PC-3 (cell line): ENCODE measurements around the gene FOXK1. TPM values are rescaled to one million over a fixed set of nuclear protein-coding genes. Genes with fewer than 3 reads are reported as not detected.

Experiments
- ATAC-seq: fragments of 200-7000 bp; cut with Tn5 transposase; 2 replicates; pipeline ENCODE4 v1.9.1; 2020; ENCODE audit warnings: mild to moderate bottlenecking, moderate library complexity
- BruUV-seq: library from RNA; stranded (reverse); fragments of 400-500 nt; replicated peaks from 2 replicates; lab custom pipeline; 2021; lab: Mats Ljungman, UMichigan
- CTCF ChIA-PET: fragments of 300-600 bp; sonication (Branson Sonifier 250); formaldehyde crosslinking; loops from one replicate; lab custom pipeline; 2022; ENCODE audit warnings: antibody characterized with exemption; lab: Charles Lee
- POLR2A ChIA-PET: fragments of 300-600 bp; sonication (Branson Sonifier 250); formaldehyde crosslinking; loops from one replicate; lab custom pipeline; 2022; ENCODE audit warnings: antibody characterized with exemption; ENCODE audit not compliant: unreplicated experiment; lab: Charles Lee
- DNase-seq: peaks from one replicate; pipeline ENCODE4 v3.0.0-alpha.2; 2015
- H2AFZ ChIP-seq: fragments of 300-600 bp; sonication (generic); 2 replicates; pipeline ENCODE4 v1.6.0; 2016; ENCODE audit warnings: antibody characterized with exemption, low read length
- H3F3A ChIP-seq: fragments of 300-600 bp; sonication (generic); one replicate; pipeline ENCODE4 v1.6.0; 2017; ENCODE audit warnings: antibody characterized with exemption, low read length, control low read depth, mild to moderate bottlenecking; ENCODE audit not compliant: unreplicated experiment
- H3K27ac ChIP-seq: fragments of 300-600 bp; sonication (generic); 2 replicates; pipeline ENCODE4 v1.5.1; 2016; ENCODE audit warnings: mild to moderate bottlenecking, low read length
- H3K27me3 ChIP-seq: fragments of 300-600 bp; sonication (generic); 2 replicates; pipeline ENCODE4 v1.6.1; 2016; ENCODE audit warnings: low read length, mixed read lengths
- H3K36me3 ChIP-seq: fragments of 300-600 bp; sonication (generic); 2 replicates; pipeline ENCODE4 v1.6.1; 2016; ENCODE audit warnings: low read depth, mixed run types, low read length, mixed read lengths
- H3K4me1 ChIP-seq: fragments of 300-600 bp; sonication (generic); 2 replicates; pipeline ENCODE4 v1.5.1; 2016; ENCODE audit warnings: low read length; ENCODE audit not compliant: insufficient read depth
- H3K4me2 ChIP-seq: fragments of 300-600 bp; sonication (generic); 2 replicates; pipeline ENCODE4 v1.6.0; 2016; ENCODE audit warnings: low read length
- H3K4me3 ChIP-seq: fragments of 300-600 bp; sonication (generic); 2 replicates; pipeline ENCODE4 v1.5.1; 2016; ENCODE audit warnings: mild to moderate bottlenecking, low read length, mixed read lengths
- H3K79me2 ChIP-seq: fragments of 300-600 bp; sonication (generic); 2 replicates; pipeline ENCODE4 v1.6.1; 2017; ENCODE audit warnings: low read length, mixed read lengths
- H3K9ac ChIP-seq: fragments of 300-600 bp; sonication (generic); 2 replicates; pipeline ENCODE4 v1.6.0; 2016; ENCODE audit warnings: mild to moderate bottlenecking, low read length
- H3K9me2 ChIP-seq: fragments of 300-600 bp; sonication (generic); replicated peaks from 2 replicates; pipeline ENCODE4 v1.6.1; 2016; ENCODE audit warnings: mixed run types, low read length, mixed read lengths
- H3K9me3 ChIP-seq: fragments of 300-600 bp; sonication (generic); 2 replicates; pipeline ENCODE4 v1.6.1; 2016; ENCODE audit warnings: low read length, mixed read lengths
- H4K20me1 ChIP-seq: fragments of 300-600 bp; sonication (generic); 2 replicates; pipeline ENCODE4 v1.6.1; 2016; ENCODE audit warnings: low read length, mixed read lengths
- CTCF ChIP-seq: fragments of 300-600 bp; sonication (generic); conservative IDR thresholded peaks from 2 replicates; pipeline ENCODE4 v1.5.1; 2017; ENCODE audit warnings: antibody characterized with exemption, low read depth, mild to moderate bottlenecking, low read length
- EZH2 ChIP-seq: fragments of 300-600 bp; sonication (generic); IDR thresholded peaks from one replicate; pipeline ENCODE4 v1.6.1; 2017; ENCODE audit warnings: antibody characterized with exemption, mild to moderate bottlenecking, low read length; ENCODE audit not compliant: unreplicated experiment
- EZH2phosphoT487 ChIP-seq: fragments of 300-600 bp; sonication (generic); IDR thresholded peaks from 2 replicates; pipeline ENCODE4 v1.6.1; 2018; ENCODE audit warnings: mild to moderate bottlenecking, antibody characterized with exemption, low read length, borderline replicate concordance
- intact Hi-C: fragments of 100-400 bp; cut with micrococcal nuclease; formaldehyde crosslinking; loops from 2 replicates; pipeline ENCODE4 v1.9.0; 2023
- total RNA-seq: library from RNA; depleted of rRNA; stranded (reverse); fragments of >200 nt; gene quantifications from 2 replicates; pipeline ENCODE4 v1.2.3, GENCODE V29; 2014

FOXK1 gene
- total RNA-seq, 1 experiment from 2014 or later: 13.2 TPM

- H3K27me3 ChIP-seq: no peaks in the 10 kb centered on the region
- ATAC-seq (no peak), DNase-seq (no peak)
- no peaks in the 10 kb centered on the region for H3K9me3 ChIP-seq
- peaks cover 16% of the 10 kb centered on the region; the same call in 1 of the 2 replicates for H4K20me1 ChIP-seq
- no TSS peak for BruUV-seq
- CTCF ChIA-PET: no interaction called here
- peaks cover 70% of the 10 kb centered on the region for H3K79me2 ChIP-seq
- H3K27ac ChIP-seq: no peak overlapping the region
- TF ChIP-seq CTCF: no peak
- no peak for TF ChIP-seq EZH2phosphoT487
- TF ChIP-seq EZH2: no peak
- H2AFZ ChIP-seq: no peak overlapping the region
- H3K36me3 ChIP-seq: no peaks in the 10 kb centered on the region
- no peak overlapping the region for H3K4me3 ChIP-seq
- POLR2A ChIA-PET: interaction anchor here (0.7 kb wide), 1 partner anchor 19 kb away, joined by 3 read pairs; no protein-coding TSS in a partner anchor
- no peaks in the 10 kb centered on the region for H3K9me2 ChIP-seq
- no peaks in the 10 kb centered on the region for H3F3A ChIP-seq
- no peak overlapping the region for H3K4me2 ChIP-seq
- H3K9ac ChIP-seq: no peak overlapping the region
- intact Hi-C loops: no loop called here
- peaks cover 14% of the 10 kb centered on the region for H3K4me1 ChIP-seq
Observed at GRCh38 chr7:4714767-4715409, 32.8 kb downstream of the FOXK1 start.

GRCh38 chr7:4715410-4715776 lies 33.3 kb downstream of the FOXK1 start:
- no peak overlapping the region for H3K9ac ChIP-seq
- ATAC-seq: no peak
- POLR2A ChIA-PET: interaction anchor here (0.7 kb wide), 1 partner anchor 19 kb away, joined by 3 read pairs; no protein-coding TSS in a partner anchor

More at GRCh38 chr7:4715410-4715776, 33.3 kb downstream of the FOXK1 start:
- Histone ChIP-seq H3K36me3 (no peaks in the 10 kb centered on the region), H3K4me2 (no peak overlapping the region), H3K79me2 (peaks cover 66% of the 10 kb centered on the region), H3F3A (no peaks in the 10 kb centered on the region), H3K27ac (no peak overlapping the region), H4K20me1 (peaks cover 16% of the 10 kb centered on the region; the same call in 1 of the 2 replicates), H3K4me1 (peaks cover 14% of the 10 kb centered on the region), H3K9me3 (no peaks in the 10 kb centered on the region), H3K4me3 (no peak overlapping the region), H3K9me2 (no peaks in the 10 kb centered on the region), H2AFZ (no peak overlapping the region), H3K27me3 (no peaks in the 10 kb centered on the region)
- DNase-seq: no peak
- TF ChIP-seq EZH2phosphoT487 (no peak), CTCF (no peak), EZH2 (no peak)
- intact Hi-C loops: no loop called here
- CTCF ChIA-PET: no interaction called here
- no TSS peak for BruUV-seq
